H1 (cell line): Measurements from ENCODE around the gene ZBED1. TPM values are rescaled to one million over a fixed set of nuclear protein-coding genes. Genes with fewer than 3 reads are reported as not detected.

Source experiments
- POLR2AphosphoS5 ChIP-seq: IDR thresholded peaks from 2 replicates; pipeline ENCODE4 v1.6.1; 2011; ENCODE audit warnings: low read depth, low read length
- YY1 ChIP-seq: IDR thresholded peaks from 2 replicates; pipeline ENCODE4 v1.6.1; 2011; ENCODE audit warnings: low read depth, mild to moderate bottlenecking, low read length
- polyA plus RNA-seq, 7 experiments: library from polyadenylated mRNA; depleted of rRNA in 3 of 7; stranded (reverse) in 5 of 7; unstranded in 2 of 7; fragments of >200 nt in 5 of 7; fragments of 200-250 nt in 2 of 7; gene quantifications; 1 replicate in 5 of 7; 2 replicates in 1 of 7; 4 replicates in 1 of 7; pipeline versions ENCODE4 v1.2.1 to v1.2.3, GENCODE V29; 2011 to 2013; ENCODE audit warnings: missing spikeins in 2 of 7, mixed read lengths in 2 of 7
- total RNA-seq: library from RNA; stranded (reverse); fragmentation: NEBNext Ultra II Directional; extraction: Animal tissue kit (Norgen Biotek cat#: 25700); gene quantifications from 2 replicates; pipeline ENCODE4 v1.2.1, GENCODE V29; 2021

ZBED1 gene
- total and polyA plus RNA-seq, 2 of the 8 experiments (the other 6 are each of a cell fraction or from before 2014, with no cell fraction given): 28.5 to 45.8 TPM

DNA sequence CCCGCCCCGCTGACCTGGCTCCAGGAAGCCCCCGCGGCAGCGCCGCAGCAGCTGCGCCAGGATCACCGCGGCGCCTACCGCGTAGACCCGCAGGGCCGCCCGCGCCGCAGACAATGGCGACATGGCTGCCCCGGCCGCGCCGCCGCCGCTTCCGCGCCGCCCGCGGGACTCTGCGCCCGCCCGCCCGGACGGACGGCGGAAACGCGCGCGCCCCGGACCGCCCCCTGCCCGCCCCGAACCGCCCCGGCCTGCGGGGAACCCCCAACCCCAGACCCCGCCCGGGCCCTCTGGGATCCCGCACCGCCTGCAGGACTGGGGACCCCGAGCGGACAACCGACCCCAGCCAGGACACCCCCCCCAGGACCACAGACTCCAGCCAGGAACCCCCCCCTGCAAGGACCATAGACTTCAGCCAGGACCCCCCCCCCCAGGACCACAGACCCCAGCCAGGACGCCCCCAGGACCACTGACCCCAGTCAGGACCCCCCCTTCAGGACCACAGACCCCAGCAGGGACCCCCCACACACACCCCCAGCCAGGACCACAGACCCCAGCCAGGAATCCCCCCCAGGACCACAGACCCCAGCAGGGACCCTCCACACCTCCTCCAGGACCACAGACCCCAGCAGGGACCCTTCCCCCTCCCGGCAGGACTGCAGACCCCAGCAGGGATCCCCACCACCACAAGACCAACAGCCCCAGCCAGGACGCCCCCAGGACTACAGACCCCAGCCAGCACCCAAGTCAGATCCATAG, at the start of gene ZBED1, which contains the start of gene DHRSX (continued):
- TF ChIP-seq YY1 (peak; percentile 68; the same call in 1 of the 2 replicates), POLR2AphosphoS5 (peak; percentile 38; the same call in 1 of the 2 replicates)
- TF ChIP-seq, all 59 proteins: peak for 7
